ENCODE results near the gene AGAP2. TPM values are rescaled to one million over a fixed set of nuclear protein-coding genes. Genes with fewer than 3 reads are reported as not detected.

The AGAP2 gene
- total and polyA plus RNA-seq, 9 of the 15 experiments (the other 6 are each of a cell fraction or from before 2014, with no cell fraction given): 0.04 to 0.77 (median 0.28) TPM; not detected in 1

DNA sequence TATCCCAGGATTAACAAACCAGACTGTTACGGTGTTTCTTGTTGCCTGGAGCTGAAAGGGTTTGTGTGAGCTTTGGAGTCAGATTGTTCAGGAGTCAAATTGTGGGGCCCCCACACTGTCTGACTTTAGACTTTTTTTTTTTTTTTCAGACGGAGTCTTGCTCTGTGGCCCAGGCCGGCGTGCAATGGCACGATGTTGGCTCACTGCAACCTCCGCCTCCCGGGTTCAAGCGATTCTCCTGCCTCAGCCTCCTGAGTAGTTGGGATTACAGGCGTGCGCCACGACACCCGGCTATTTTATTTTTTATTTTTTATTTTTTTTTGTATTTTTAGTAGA, 44.9 kb upstream of the AGAP2 start:
- H3K9ac ChIP-seq (ENCODE audit: insufficient read depth in 1 of 2, low read depth in 2 of 2, low read length in 2 of 2): peak overlapping the region; percentile 89 to 99
- FAIRE-seq (no peak), DNase-seq (ENCODE audit: extremely low read depth in 1 of 4, low spot score in 3 of 4) (no peak), ATAC-seq (peak; percentile 11)
- H3K9me1 ChIP-seq (ENCODE audit: control insufficient read depth, insufficient read depth, low read length): no peaks in the 10 kb centered on the region
- 31% methylated on average over 7 of the region's 12 CpGs for WGBS (ENCODE audit: insufficient coverage, low coverage, missing lambda C conversion rate)
- intact Hi-C loops (cut with micrococcal nuclease) (no loop called here), in situ Hi-C loops (cut with MboI) (no loop called here)
- H3K4me1 ChIP-seq (replicated peaks in 1 of 2; ENCODE audit: control insufficient read depth in 2 of 2, insufficient read depth in 2 of 2, low read length in 2 of 2): peaks cover 8 to 12% of the 10 kb centered on the region in 2 experiments; a peak in 4 of 5 replicates
- no peaks in the 10 kb centered on the region for H4K20me1 ChIP-seq (replicated peaks; ENCODE audit: control insufficient read depth, insufficient read depth, low read length)
- POLR2A ChIA-PET: interaction anchor here (0.6 to 1.3 kb wide), 9 partner anchors 10 to 41 kb away, joined by 3 to 7 read pairs (median 4); partner anchors contain the start of genes CYP27B1, EEF1AKMT3 and METTL1
- TF ChIP-seq, protein P1, sequence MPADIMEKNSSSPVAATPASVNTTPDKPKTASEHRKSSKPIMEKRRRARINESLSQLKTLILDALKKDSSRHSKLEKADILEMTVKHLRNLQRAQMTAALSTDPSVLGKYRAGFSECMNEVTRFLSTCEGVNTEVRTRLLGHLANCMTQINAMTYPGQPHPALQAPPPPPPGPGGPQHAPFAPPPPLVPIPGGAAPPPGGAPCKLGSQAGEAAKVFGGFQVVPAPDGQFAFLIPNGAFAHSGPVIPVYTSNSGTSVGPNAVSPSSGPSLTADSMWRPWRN (IDR thresholded peaks at IDR 0.05; ENCODE audit: low read depth): no peak
- TF ChIP-seq L3MBTL2 (IDR thresholded peaks at IDR 0.05) (no peak), TCF3 (CRISPR knock-in tag; IDR thresholded peaks at IDR 0.05) (no peak), POLR2B (IDR thresholded peaks at IDR 0.05; ENCODE audit: low read depth, partially characterized antibody) (no peak), PHB2 (IDR thresholded peaks at IDR 0.05; ENCODE audit: low read depth) (no peak), U2AF1 (optimal IDR thresholded peaks at IDR 0.05; ENCODE audit: low read depth, low read length) (no peak), HIVEP1 (CRISPR knock-in tag; IDR thresholded peaks at IDR 0.05) (no peak)
- H3K27ac ChIP-seq (ENCODE audit: extremely low read depth, low read depth, low read length): peak overlapping the region; percentile 75
- CTCF ChIA-PET (ENCODE audit: low intra/inter-chr PET ratio): interaction anchor here (0.6 to 1.9 kb wide), 2 partner anchors 121 to 123 kb away, joined by 4 to 14 read pairs; no protein-coding TSS in a partner anchor
- H3K79me2 ChIP-seq (ENCODE audit: control insufficient read depth, insufficient read depth, low read length): peaks cover 28% of the 10 kb centered on the region
- no peaks in the 10 kb centered on the region for H3K27me3 ChIP-seq (ENCODE audit: control insufficient read depth in 2 of 2, insufficient read depth in 2 of 2, low read length in 2 of 2)
- H3K4me2 ChIP-seq (ENCODE audit: insufficient read depth, low read length): peak overlapping the region; percentile 96
- H3K4me3 ChIP-seq: peak overlapping the region; percentile 69
- H3K9me3 ChIP-seq (replicated peaks; ENCODE audit: control insufficient read depth, insufficient read depth, low read depth, low read length): no peaks in the 10 kb centered on the region
- peaks cover 53% of the 10 kb centered on the region for H3K36me3 ChIP-seq (ENCODE audit: control insufficient read depth, insufficient read depth, low read length)
- no TSS peak for BruUV-seq (replicated peaks)
- H2AFZ ChIP-seq (ENCODE audit: low read depth, low read length): 0 out of 2 replicates have a peak overlapping the region, but pooled peaks have one; percentile 87
